Fibroblast of lung (primary cell): ENCODE measurements around the gene OR2V2. TPM values are rescaled to one million over a fixed set of nuclear protein-coding genes. Genes with fewer than 3 reads are reported as not detected.

Experiments
- DNase-seq, 2 donors: peaks; one replicate each; pipeline versions ENCODE4 v3.0.0 to v3.0.0-alpha.2; 2010; ENCODE audit warnings: low read depth in 2 of 2
- H2AFZ ChIP-seq: 2 replicates; pipeline ENCODE4 v1.5.1; 2012; ENCODE audit warnings: low read length, control low read depth, inconsistent platforms
- H3K27ac ChIP-seq: 2 replicates; pipeline ENCODE4 v1.5.1; 2011; ENCODE audit warnings: low read length, control low read depth; ENCODE audit not compliant: insufficient read depth
- H3K27me3 ChIP-seq: 2 replicates; pipeline ENCODE4 v1.5.1; 2011; ENCODE audit warnings: mild to moderate bottlenecking, low read length; ENCODE audit not compliant: control insufficient read depth, insufficient read depth
- H3K36me3 ChIP-seq: 2 replicates; pipeline ENCODE4 v1.5.1; 2011; ENCODE audit warnings: low read length; ENCODE audit not compliant: control insufficient read depth, insufficient read depth
- H3K4me1 ChIP-seq: 2 replicates; pipeline ENCODE4 v1.5.1; 2011; ENCODE audit warnings: low read length; ENCODE audit not compliant: control insufficient read depth, insufficient read depth; ENCODE audit errors: extremely low read depth
- H3K4me2 ChIP-seq: 2 replicates; pipeline ENCODE4 v1.5.1; 2011; ENCODE audit warnings: low read length, control low read depth; ENCODE audit not compliant: insufficient read depth; ENCODE audit errors: extremely low read depth
- H3K4me3 ChIP-seq, 4 experiments: fragments of 200-600 bp in 1 of 4; sonication (generic) in 1 of 4; replicated peaks in 1 of 4; 2 replicates each; pipeline ENCODE4 v1.5.1; 2011 to 2016; ENCODE audit warnings: low read length in 4 of 4, low read depth in 3 of 4, mild to moderate bottlenecking in 3 of 4, control low read depth in 2 of 4, inconsistent platforms in 1 of 4, mixed read lengths in 1 of 4; ENCODE audit not compliant: insufficient read depth in 1 of 4; ENCODE audit errors: control extremely low read depth in 1 of 4
- H3K79me2 ChIP-seq: 2 replicates; pipeline ENCODE4 v1.5.1; 2012; ENCODE audit warnings: mild to moderate bottlenecking, low read length, inconsistent platforms; ENCODE audit not compliant: control insufficient read depth, insufficient read depth
- H3K9ac ChIP-seq: 2 replicates; pipeline ENCODE4 v1.5.1; 2011; ENCODE audit warnings: mild to moderate bottlenecking, low read length, control low read depth; ENCODE audit not compliant: insufficient read depth
- H3K9me3 ChIP-seq: 2 replicates; pipeline ENCODE4 v1.5.1; 2012; ENCODE audit warnings: low read depth, low read length; ENCODE audit not compliant: control insufficient read depth, insufficient read depth
- H4K20me1 ChIP-seq: 2 replicates; pipeline ENCODE4 v1.5.1; 2011; ENCODE audit warnings: low read length; ENCODE audit not compliant: control insufficient read depth, insufficient read depth; ENCODE audit errors: extremely low read depth
- EZH2 ChIP-seq: IDR thresholded peaks from 2 replicates; pipeline ENCODE4 v1.5.1; 2012; ENCODE audit warnings: low read length, control low read depth, mild to moderate bottlenecking; ENCODE audit errors: missing control alignments
- polyA plus RNA-seq, 2 donors: library from polyadenylated mRNA; depleted of rRNA in 1 of 2; stranded (reverse) in 1 of 2; unstranded in 1 of 2; fragments of >200 nt; gene quantifications; 2 replicates each; pipeline ENCODE4 v1.2.1, GENCODE V29; 2011 to 2012; ENCODE audit warnings: missing spikeins in 1 of 2
- total RNA-seq: library from RNA; depleted of rRNA; stranded (reverse); fragments of >200 nt; gene quantifications from 2 replicates; pipeline ENCODE4 v1.2.1, GENCODE V29; 2014
- TF ChIP-seq, protein P1 (sequence below), 2 donors: IDR thresholded peaks in 1 of 2; conservative IDR thresholded peaks in 1 of 2; 1 replicate in 1 of 2; 2 replicates in 1 of 2; pipeline ENCODE4 v1.5.1; 2011 to 2012; ENCODE audit warnings: low read length in 2 of 2, control low read depth in 1 of 2, inconsistent platforms in 1 of 2, low read depth in 1 of 2, mild to moderate bottlenecking in 1 of 2

The OR2V2 gene
- total and polyA plus RNA-seq, 2 donors (not counting 1 experiment from before 2014, with no cell fraction given) = not detected

DNA sequence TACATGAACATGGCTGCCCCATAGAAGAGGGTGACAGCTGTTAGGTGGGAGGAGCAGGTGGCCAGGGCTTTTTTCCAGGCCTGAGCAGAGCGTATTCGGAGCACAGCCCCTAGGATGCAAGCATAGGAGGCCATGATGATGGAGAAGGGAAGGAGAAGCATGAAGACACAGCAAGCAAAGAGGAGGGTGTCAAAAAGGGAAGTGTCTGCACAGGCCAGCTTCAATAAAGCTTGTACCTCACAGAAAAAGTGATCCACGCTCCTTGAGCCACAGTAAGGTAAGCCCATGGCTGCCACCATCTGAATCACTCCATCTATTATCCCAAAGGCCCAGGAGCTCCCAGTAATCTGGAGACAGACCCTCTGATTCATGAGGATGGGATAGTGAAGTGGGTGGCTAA lies 22.9 kb upstream of the OR2V2 start:
- no peaks in the 10 kb centered on the region for H3K36me3 ChIP-seq
- no peak for TF ChIP-seq EZH2
- TF ChIP-seq, protein P1, sequence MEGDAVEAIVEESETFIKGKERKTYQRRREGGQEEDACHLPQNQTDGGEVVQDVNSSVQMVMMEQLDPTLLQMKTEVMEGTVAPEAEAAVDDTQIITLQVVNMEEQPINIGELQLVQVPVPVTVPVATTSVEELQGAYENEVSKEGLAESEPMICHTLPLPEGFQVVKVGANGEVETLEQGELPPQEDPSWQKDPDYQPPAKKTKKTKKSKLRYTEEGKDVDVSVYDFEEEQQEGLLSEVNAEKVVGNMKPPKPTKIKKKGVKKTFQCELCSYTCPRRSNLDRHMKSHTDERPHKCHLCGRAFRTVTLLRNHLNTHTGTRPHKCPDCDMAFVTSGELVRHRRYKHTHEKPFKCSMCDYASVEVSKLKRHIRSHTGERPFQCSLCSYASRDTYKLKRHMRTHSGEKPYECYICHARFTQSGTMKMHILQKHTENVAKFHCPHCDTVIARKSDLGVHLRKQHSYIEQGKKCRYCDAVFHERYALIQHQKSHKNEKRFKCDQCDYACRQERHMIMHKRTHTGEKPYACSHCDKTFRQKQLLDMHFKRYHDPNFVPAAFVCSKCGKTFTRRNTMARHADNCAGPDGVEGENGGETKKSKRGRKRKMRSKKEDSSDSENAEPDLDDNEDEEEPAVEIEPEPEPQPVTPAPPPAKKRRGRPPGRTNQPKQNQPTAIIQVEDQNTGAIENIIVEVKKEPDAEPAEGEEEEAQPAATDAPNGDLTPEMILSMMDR (conservative IDR thresholded peaks at IDR 0.05 in 1 of 2, IDR thresholded peaks at IDR 0.05 in 1 of 2; ENCODE audit: low read depth in 1 of 2, low read length in 2 of 2) = no peak
- H3K27me3 ChIP-seq = peaks cover 2% of the 10 kb centered on the region

DNA sequence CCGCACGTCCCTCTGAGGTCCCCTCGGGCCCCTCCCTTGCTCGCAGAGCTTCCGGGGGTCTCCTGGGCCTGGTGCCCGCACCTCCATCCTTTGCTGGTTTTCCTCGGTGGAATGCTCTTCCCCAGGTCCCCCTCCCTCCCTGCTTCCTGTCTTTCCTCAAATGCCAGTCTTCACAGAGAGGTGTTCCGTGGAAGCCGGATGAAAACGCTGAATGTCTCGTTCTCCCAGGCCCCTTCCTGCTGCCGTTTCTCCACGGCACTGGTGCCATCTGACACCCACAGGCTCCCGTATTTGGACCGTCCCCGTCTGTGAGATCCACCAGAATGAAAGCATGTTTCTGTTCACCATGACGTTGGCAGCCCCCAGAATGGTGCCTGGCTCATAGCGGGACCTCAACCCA lies 20.5 kb upstream of the OR2V2 start:
- Histone ChIP-seq H2AFZ (no peak overlapping the region), H3K4me2 (no peak overlapping the region), H3K27ac (no peak overlapping the region), H4K20me1 (no peaks in the 10 kb centered on the region), H3K4me3 (no peak overlapping the region), H3K9ac (no peak overlapping the region), H3K36me3 (no peaks in the 10 kb centered on the region), H3K79me2 (no peaks in the 10 kb centered on the region), H3K4me1 (no peaks in the 10 kb centered on the region), H3K9me3 (no peaks in the 10 kb centered on the region), H3K27me3 (peaks cover 3% of the 10 kb centered on the region)
- TF ChIP-seq EZH2 = no peak
- TF ChIP-seq, protein P1 (conservative IDR thresholded peaks at IDR 0.05 in 1 of 2, IDR thresholded peaks at IDR 0.05 in 1 of 2; ENCODE audit: low read depth in 1 of 2, low read length in 2 of 2) = no peak
- DNase-seq = no peak

More for the DNA sequence above, 22.9 kb upstream of the OR2V2 start:
- Histone ChIP-seq H3K4me2 (no peak overlapping the region), H2AFZ (no peak overlapping the region), H3K4me3 (no peak overlapping the region), H3K27ac (no peak overlapping the region), H3K9ac (no peak overlapping the region), H3K9me3 (no peaks in the 10 kb centered on the region), H3K79me2 (no peaks in the 10 kb centered on the region), H3K4me1 (no peaks in the 10 kb centered on the region), H4K20me1 (no peaks in the 10 kb centered on the region)
- DNase-seq = no peak

DNA sequence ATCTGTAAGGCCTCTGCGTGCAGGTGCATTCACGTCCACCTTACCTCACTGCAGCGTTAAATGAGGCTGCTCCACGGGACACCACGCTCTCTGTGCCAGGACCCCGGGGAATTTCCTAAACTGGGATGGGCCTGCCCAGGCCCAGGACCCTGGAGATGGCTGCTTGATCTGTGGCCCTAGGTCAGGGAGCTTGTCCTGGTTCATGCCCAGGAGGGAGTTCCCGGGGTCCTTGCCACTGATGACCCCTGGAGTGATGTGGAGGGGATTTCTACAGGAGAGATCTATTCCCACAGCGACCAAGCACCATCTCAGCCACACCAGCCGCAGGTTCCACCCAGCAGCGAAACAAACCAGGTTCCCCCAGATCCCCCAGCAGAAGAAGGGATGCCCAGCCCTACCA lies 19.9 kb upstream of the OR2V2 start:
- H2AFZ ChIP-seq = no peak overlapping the region
- no peaks in the 10 kb centered on the region for H3K79me2 ChIP-seq
- DNase-seq = no peak
- H3K9me3 ChIP-seq = no peaks in the 10 kb centered on the region
- no peaks in the 10 kb centered on the region for H4K20me1 ChIP-seq
- H3K4me3 ChIP-seq = no peak overlapping the region
- no peak overlapping the region for H3K27ac ChIP-seq
- H3K4me2 ChIP-seq = no peak overlapping the region
- H3K36me3 ChIP-seq = no peaks in the 10 kb centered on the region
- peaks cover 3% of the 10 kb centered on the region for H3K27me3 ChIP-seq
- no peaks in the 10 kb centered on the region for H3K4me1 ChIP-seq
- no peak for TF ChIP-seq EZH2
- TF ChIP-seq, protein P1 (conservative IDR thresholded peaks at IDR 0.05 in 1 of 2, IDR thresholded peaks at IDR 0.05 in 1 of 2; ENCODE audit: low read depth in 1 of 2, low read length in 2 of 2) = no peak
- no peak overlapping the region for H3K9ac ChIP-seq
